PC-3 (cell line): ENCODE measurements around the gene P4HB. TPM values are rescaled to one million over a fixed set of nuclear protein-coding genes. Genes with fewer than 3 reads are reported as not detected.

ENCODE experiments used
- ATAC-seq: fragments of 200-7000 bp; cut with Tn5 transposase; 2 replicates; pipeline ENCODE4 v1.9.1; 2020; ENCODE audit warnings: mild to moderate bottlenecking, moderate library complexity
- BruUV-seq: library from RNA; stranded (reverse); fragments of 400-500 nt; replicated peaks from 2 replicates; lab custom pipeline; 2021; lab: Mats Ljungman, UMichigan
- CTCF ChIA-PET: fragments of 300-600 bp; sonication (Branson Sonifier 250); formaldehyde crosslinking; loops from one replicate; lab custom pipeline; 2022; ENCODE audit warnings: antibody characterized with exemption; lab: Charles Lee
- POLR2A ChIA-PET: fragments of 300-600 bp; sonication (Branson Sonifier 250); formaldehyde crosslinking; loops from one replicate; lab custom pipeline; 2022; ENCODE audit warnings: antibody characterized with exemption; ENCODE audit not compliant: unreplicated experiment; lab: Charles Lee
- DNase-seq: peaks from one replicate; pipeline ENCODE4 v3.0.0-alpha.2; 2015
- H2AFZ ChIP-seq: fragments of 300-600 bp; sonication (generic); 2 replicates; pipeline ENCODE4 v1.6.0; 2016; ENCODE audit warnings: antibody characterized with exemption, low read length
- H3F3A ChIP-seq: fragments of 300-600 bp; sonication (generic); one replicate; pipeline ENCODE4 v1.6.0; 2017; ENCODE audit warnings: antibody characterized with exemption, low read length, control low read depth, mild to moderate bottlenecking; ENCODE audit not compliant: unreplicated experiment
- H3K27ac ChIP-seq: fragments of 300-600 bp; sonication (generic); 2 replicates; pipeline ENCODE4 v1.5.1; 2016; ENCODE audit warnings: mild to moderate bottlenecking, low read length
- H3K27me3 ChIP-seq: fragments of 300-600 bp; sonication (generic); 2 replicates; pipeline ENCODE4 v1.6.1; 2016; ENCODE audit warnings: low read length, mixed read lengths
- H3K36me3 ChIP-seq: fragments of 300-600 bp; sonication (generic); 2 replicates; pipeline ENCODE4 v1.6.1; 2016; ENCODE audit warnings: low read depth, mixed run types, low read length, mixed read lengths
- H3K4me1 ChIP-seq: fragments of 300-600 bp; sonication (generic); 2 replicates; pipeline ENCODE4 v1.5.1; 2016; ENCODE audit warnings: low read length; ENCODE audit not compliant: insufficient read depth
- H3K4me2 ChIP-seq: fragments of 300-600 bp; sonication (generic); 2 replicates; pipeline ENCODE4 v1.6.0; 2016; ENCODE audit warnings: low read length
- H3K4me3 ChIP-seq: fragments of 300-600 bp; sonication (generic); 2 replicates; pipeline ENCODE4 v1.5.1; 2016; ENCODE audit warnings: mild to moderate bottlenecking, low read length, mixed read lengths
- H3K79me2 ChIP-seq: fragments of 300-600 bp; sonication (generic); 2 replicates; pipeline ENCODE4 v1.6.1; 2017; ENCODE audit warnings: low read length, mixed read lengths
- H3K9ac ChIP-seq: fragments of 300-600 bp; sonication (generic); 2 replicates; pipeline ENCODE4 v1.6.0; 2016; ENCODE audit warnings: mild to moderate bottlenecking, low read length
- H3K9me2 ChIP-seq: fragments of 300-600 bp; sonication (generic); replicated peaks from 2 replicates; pipeline ENCODE4 v1.6.1; 2016; ENCODE audit warnings: mixed run types, low read length, mixed read lengths
- H3K9me3 ChIP-seq: fragments of 300-600 bp; sonication (generic); 2 replicates; pipeline ENCODE4 v1.6.1; 2016; ENCODE audit warnings: low read length, mixed read lengths
- H4K20me1 ChIP-seq: fragments of 300-600 bp; sonication (generic); 2 replicates; pipeline ENCODE4 v1.6.1; 2016; ENCODE audit warnings: low read length, mixed read lengths
- EZH2 ChIP-seq: fragments of 300-600 bp; sonication (generic); IDR thresholded peaks from one replicate; pipeline ENCODE4 v1.6.1; 2017; ENCODE audit warnings: antibody characterized with exemption, mild to moderate bottlenecking, low read length; ENCODE audit not compliant: unreplicated experiment
- EZH2phosphoT487 ChIP-seq: fragments of 300-600 bp; sonication (generic); IDR thresholded peaks from 2 replicates; pipeline ENCODE4 v1.6.1; 2018; ENCODE audit warnings: mild to moderate bottlenecking, antibody characterized with exemption, low read length, borderline replicate concordance
- intact Hi-C: fragments of 100-400 bp; cut with micrococcal nuclease; formaldehyde crosslinking; loops from 2 replicates; pipeline ENCODE4 v1.9.0; 2023
- total RNA-seq: library from RNA; depleted of rRNA; stranded (reverse); fragments of >200 nt; gene quantifications from 2 replicates; pipeline ENCODE4 v1.2.3, GENCODE V29; 2014; rRNA removed
- TF ChIP-seq, protein P1 (sequence below): fragments of 300-600 bp; sonication (generic); conservative IDR thresholded peaks from 2 replicates; pipeline ENCODE4 v1.5.1; 2017; ENCODE audit warnings: antibody characterized with exemption, low read depth, mild to moderate bottlenecking, low read length

The P4HB gene
- total RNA-seq, 1 experiment from 2014 or later, result 1,089 TPM

DNA sequence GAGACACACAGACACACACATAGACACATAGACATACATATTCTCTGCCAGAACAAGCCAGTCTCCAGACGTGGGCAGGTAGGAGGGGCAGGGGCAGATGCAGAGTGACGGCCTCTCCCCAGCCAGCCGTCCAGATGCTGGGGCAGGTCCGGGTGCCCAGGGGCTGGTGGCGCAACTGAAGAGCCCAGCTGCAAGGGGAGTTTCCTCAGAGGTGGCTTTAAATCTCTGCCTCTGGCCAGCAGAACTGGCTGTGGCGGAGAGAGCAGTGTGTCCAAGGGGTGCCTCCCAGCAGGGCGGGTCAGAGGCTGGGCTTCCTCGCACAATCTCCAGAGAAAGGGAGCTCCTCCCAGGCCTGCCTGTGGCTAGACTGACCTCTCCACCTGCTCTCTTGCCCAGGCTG lies 65.8 kb downstream of the P4HB start:
- ATAC-seq, result peak; percentile 67
- no peaks in the 10 kb centered on the region for H3K9me2 ChIP-seq
- DNase-seq, result peak; percentile 20
- no peaks in the 10 kb centered on the region for H3K79me2 ChIP-seq
- BruUV-seq, result no TSS peak
- H3K36me3 ChIP-seq, result no peaks in the 10 kb centered on the region
- intact Hi-C loops, result no loop called here
- ChIA-PET CTCF (interaction anchor here (0.5 kb wide), 1 partner anchor 54 kb away, joined by 3 read pairs; no protein-coding TSS in a partner anchor), POLR2A (no interaction called here)
- no peaks in the 10 kb centered on the region for H3K27me3 ChIP-seq
- no peaks in the 10 kb centered on the region for H3K9me3 ChIP-seq
- no peak overlapping the region for H3K4me2 ChIP-seq
- no peak overlapping the region for H3K4me3 ChIP-seq
- no peak overlapping the region for H3K27ac ChIP-seq
- no peak overlapping the region for H3K9ac ChIP-seq
- H2AFZ ChIP-seq, result no peak overlapping the region
- TF ChIP-seq, protein P1, sequence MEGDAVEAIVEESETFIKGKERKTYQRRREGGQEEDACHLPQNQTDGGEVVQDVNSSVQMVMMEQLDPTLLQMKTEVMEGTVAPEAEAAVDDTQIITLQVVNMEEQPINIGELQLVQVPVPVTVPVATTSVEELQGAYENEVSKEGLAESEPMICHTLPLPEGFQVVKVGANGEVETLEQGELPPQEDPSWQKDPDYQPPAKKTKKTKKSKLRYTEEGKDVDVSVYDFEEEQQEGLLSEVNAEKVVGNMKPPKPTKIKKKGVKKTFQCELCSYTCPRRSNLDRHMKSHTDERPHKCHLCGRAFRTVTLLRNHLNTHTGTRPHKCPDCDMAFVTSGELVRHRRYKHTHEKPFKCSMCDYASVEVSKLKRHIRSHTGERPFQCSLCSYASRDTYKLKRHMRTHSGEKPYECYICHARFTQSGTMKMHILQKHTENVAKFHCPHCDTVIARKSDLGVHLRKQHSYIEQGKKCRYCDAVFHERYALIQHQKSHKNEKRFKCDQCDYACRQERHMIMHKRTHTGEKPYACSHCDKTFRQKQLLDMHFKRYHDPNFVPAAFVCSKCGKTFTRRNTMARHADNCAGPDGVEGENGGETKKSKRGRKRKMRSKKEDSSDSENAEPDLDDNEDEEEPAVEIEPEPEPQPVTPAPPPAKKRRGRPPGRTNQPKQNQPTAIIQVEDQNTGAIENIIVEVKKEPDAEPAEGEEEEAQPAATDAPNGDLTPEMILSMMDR, result no peak
- no peak for TF ChIP-seq EZH2
- TF ChIP-seq EZH2phosphoT487, result no peak
- H3K4me1 ChIP-seq, result no peaks in the 10 kb centered on the region
- H4K20me1 ChIP-seq, result no peaks in the 10 kb centered on the region
- no peaks in the 10 kb centered on the region for H3F3A ChIP-seq

DNA sequence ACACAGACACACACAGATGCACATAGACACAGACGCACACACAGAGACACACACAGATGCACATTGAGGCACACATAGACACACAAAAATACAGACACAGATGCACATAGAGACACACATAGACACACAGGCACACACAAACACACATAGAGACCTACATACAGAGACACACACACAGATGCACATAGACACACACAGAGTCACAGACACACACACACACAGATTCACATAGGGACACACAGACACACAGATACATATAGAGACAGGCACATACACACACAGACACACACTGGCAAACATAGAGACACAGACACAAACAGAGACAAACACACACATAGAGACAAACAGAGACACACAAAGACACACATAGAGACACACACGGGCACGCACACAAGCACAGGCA lies 66.3 kb downstream of the P4HB start:
- Histone ChIP-seq H3K27me3 (no peaks in the 10 kb centered on the region), H3F3A (no peaks in the 10 kb centered on the region), H4K20me1 (no peaks in the 10 kb centered on the region), H3K4me1 (no peaks in the 10 kb centered on the region), H2AFZ (no peak overlapping the region), H3K4me3 (no peak overlapping the region), H3K9ac (no peak overlapping the region), H3K9me2 (no peaks in the 10 kb centered on the region), H3K4me2 (no peak overlapping the region), H3K79me2 (no peaks in the 10 kb centered on the region), H3K27ac (no peak overlapping the region), H3K36me3 (no peaks in the 10 kb centered on the region), H3K9me3 (no peaks in the 10 kb centered on the region)
- DNase-seq (no peak), ATAC-seq (no peak)
- BruUV-seq, result no TSS peak
- ChIA-PET CTCF (no interaction called here), POLR2A (no interaction called here)
- TF ChIP-seq, protein P1, result no peak
- no peak for TF ChIP-seq EZH2phosphoT487
- intact Hi-C loops, result no loop called here

Other genes starting within 250 kb of the P4HB start
- 109 and 133 TPM in 2 replicates for gene NPLOC4, start 223.4 kb downstream of the P4HB start, total RNA-seq
- gene TSPAN10, start 223.3 kb downstream of the P4HB start, total RNA-seq, result 3.5 and 3.9 TPM in 2 replicates
- 3.0 TPM in 1 of 2 replicates, not detected in the other for gene PDE6G, start 204.0 kb downstream of the P4HB start, total RNA-seq
- 46.7 and 68.9 TPM in 2 replicates for gene OXLD1, start 193.9 kb downstream of the P4HB start, total RNA-seq
- 49.9 and 71.0 TPM in 2 replicates for gene CCDC137, start 193.8 kb downstream of the P4HB start, total RNA-seq
- gene ARL16, start 176.7 kb downstream of the P4HB start, total RNA-seq, result 52.6 and 68.8 TPM in 2 replicates
- 177 and 194 TPM in 2 replicates for gene HGS, start 176.5 kb downstream of the P4HB start, total RNA-seq
- gene MRPL12, start 157.2 kb downstream of the P4HB start, total RNA-seq, result 100 and 108 TPM in 2 replicates
- gene SLC25A10, start 148.3 kb downstream of the P4HB start, total RNA-seq, result 113 and 117 TPM in 2 replicates
- 0.11 TPM in 1 of 2 replicates, not detected in the other for gene GCGR, start 56.4 kb downstream of the P4HB start, total RNA-seq
- gene MCRIP1, start 27.2 kb downstream of the P4HB start, total RNA-seq, result 73.4 and 90.9 TPM in 2 replicates
- not detected in 2 replicates for gene PPP1R27, start 25.5 kb downstream of the P4HB start, total RNA-seq
- 201 and 261 TPM in 2 replicates for gene ARHGDIA, start 10.8 kb upstream of the P4HB start, total RNA-seq
- gene ALYREF, start 31.1 kb upstream of the P4HB start, total RNA-seq, result 496 and 633 TPM in 2 replicates
- 243 and 268 TPM in 2 replicates for gene ANAPC11, start 31.2 kb upstream of the P4HB start, total RNA-seq
- gene NPB, start 41.7 kb upstream of the P4HB start, total RNA-seq, result 0.07 and 0.17 TPM in 2 replicates
- gene PCYT2, start 50.9 kb upstream of the P4HB start, total RNA-seq, result 33.3 and 42.7 TPM in 2 replicates
- gene SIRT7, start 57.6 kb upstream of the P4HB start, total RNA-seq, result 51.6 and 70.8 TPM in 2 replicates
- 22.9 and 37.5 TPM in 2 replicates for gene MAFG, start 67.2 kb upstream of the P4HB start, total RNA-seq
- gene PYCR1, start 76.8 kb upstream of the P4HB start, total RNA-seq, result 144 and 169 TPM in 2 replicates
- gene MYADML2, start 86.7 kb upstream of the P4HB start, total RNA-seq, result not detected in 2 replicates
- gene NOTUM, start 100.7 kb upstream of the P4HB start, total RNA-seq, result 0.75 TPM in 1 of 2 replicates, not detected in the other
- 31.5 and 48.2 TPM in 2 replicates for gene ASPSCR1, start 117.1 kb upstream of the P4HB start, total RNA-seq
- gene CENPX, start 162.3 kb upstream of the P4HB start, total RNA-seq, result 344 and 390 TPM in 2 replicates
- 71.5 and 90.0 TPM in 2 replicates for gene LRRC45, start 162.8 kb upstream of the P4HB start, total RNA-seq
- 46.8 and 52.2 TPM in 2 replicates for gene RAC3, start 171.1 kb upstream of the P4HB start, total RNA-seq
- gene DCXR, start 177.2 kb upstream of the P4HB start, total RNA-seq, result 135 and 142 TPM in 2 replicates
- gene RFNG, start 191.3 kb upstream of the P4HB start, total RNA-seq, result 46.7 and 46.8 TPM in 2 replicates
- 240 and 287 TPM in 2 replicates for gene GPS1, start 191.4 kb upstream of the P4HB start, total RNA-seq
- 205 and 262 TPM in 2 replicates for gene DUS1L, start 205.3 kb upstream of the P4HB start, total RNA-seq
- 269 and 364 TPM in 2 replicates for gene FASN, start 237.7 kb upstream of the P4HB start, total RNA-seq